ENCODE data around the gene SYT17.

SYT17 gene

GRCh38 chr16:19252904-19253303, 84.9 kb downstream of the SYT17 start:
- TF ChIP-seq ZFP3 (CRISPR knock-in tag; IDR thresholded peaks at IDR 0.05), result no peak
- TF ChIP-seq OSR1 (CRISPR knock-in tag; IDR thresholded peaks at IDR 0.05), result no peak
- no peak for TF ChIP-seq ZC3H10 (CRISPR knock-in tag; IDR thresholded peaks at IDR 0.05)
- TF ChIP-seq, protein P1, sequence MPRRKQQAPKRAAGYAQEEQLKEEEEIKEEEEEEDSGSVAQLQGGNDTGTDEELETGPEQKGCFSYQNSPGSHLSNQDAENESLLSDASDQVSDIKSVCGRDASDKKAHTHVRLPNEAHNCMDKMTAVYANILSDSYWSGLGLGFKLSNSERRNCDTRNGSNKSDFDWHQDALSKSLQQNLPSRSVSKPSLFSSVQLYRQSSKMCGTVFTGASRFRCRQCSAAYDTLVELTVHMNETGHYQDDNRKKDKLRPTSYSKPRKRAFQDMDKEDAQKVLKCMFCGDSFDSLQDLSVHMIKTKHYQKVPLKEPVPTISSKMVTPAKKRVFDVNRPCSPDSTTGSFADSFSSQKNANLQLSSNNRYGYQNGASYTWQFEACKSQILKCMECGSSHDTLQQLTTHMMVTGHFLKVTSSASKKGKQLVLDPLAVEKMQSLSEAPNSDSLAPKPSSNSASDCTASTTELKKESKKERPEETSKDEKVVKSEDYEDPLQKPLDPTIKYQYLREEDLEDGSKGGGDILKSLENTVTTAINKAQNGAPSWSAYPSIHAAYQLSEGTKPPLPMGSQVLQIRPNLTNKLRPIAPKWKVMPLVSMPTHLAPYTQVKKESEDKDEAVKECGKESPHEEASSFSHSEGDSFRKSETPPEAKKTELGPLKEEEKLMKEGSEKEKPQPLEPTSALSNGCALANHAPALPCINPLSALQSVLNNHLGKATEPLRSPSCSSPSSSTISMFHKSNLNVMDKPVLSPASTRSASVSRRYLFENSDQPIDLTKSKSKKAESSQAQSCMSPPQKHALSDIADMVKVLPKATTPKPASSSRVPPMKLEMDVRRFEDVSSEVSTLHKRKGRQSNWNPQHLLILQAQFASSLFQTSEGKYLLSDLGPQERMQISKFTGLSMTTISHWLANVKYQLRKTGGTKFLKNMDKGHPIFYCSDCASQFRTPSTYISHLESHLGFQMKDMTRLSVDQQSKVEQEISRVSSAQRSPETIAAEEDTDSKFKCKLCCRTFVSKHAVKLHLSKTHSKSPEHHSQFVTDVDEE (CRISPR knock-in tag; IDR thresholded peaks at IDR 0.05), result no peak
- TF ChIP-seq ZNF70 (CRISPR knock-in tag; IDR thresholded peaks at IDR 0.05), result no peak
- no peak for TF ChIP-seq ZNF565 (CRISPR knock-in tag; conservative IDR thresholded peaks at IDR 0.05; ENCODE audit: low read depth)
- TF ChIP-seq BACH2 (CRISPR knock-in tag; IDR thresholded peaks at IDR 0.05; ENCODE audit: borderline replicate concordance), result no peak
- no peak for TF ChIP-seq PPARA (CRISPR knock-in tag; IDR thresholded peaks at IDR 0.05; ENCODE audit: borderline replicate concordance)
- TF ChIP-seq RARB (CRISPR knock-in tag; IDR thresholded peaks at IDR 0.05), result no peak
- TF ChIP-seq, protein P2, sequence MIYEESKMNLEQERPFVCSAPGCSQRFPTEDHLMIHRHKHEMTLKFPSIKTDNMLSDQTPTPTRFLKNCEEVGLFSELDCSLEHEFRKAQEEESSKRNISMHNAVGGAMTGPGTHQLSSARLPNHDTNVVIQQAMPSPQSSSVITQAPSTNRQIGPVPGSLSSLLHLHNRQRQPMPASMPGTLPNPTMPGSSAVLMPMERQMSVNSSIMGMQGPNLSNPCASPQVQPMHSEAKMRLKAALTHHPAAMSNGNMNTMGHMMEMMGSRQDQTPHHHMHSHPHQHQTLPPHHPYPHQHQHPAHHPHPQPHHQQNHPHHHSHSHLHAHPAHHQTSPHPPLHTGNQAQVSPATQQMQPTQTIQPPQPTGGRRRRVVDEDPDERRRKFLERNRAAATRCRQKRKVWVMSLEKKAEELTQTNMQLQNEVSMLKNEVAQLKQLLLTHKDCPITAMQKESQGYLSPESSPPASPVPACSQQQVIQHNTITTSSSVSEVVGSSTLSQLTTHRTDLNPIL (CRISPR knock-in tag; IDR thresholded peaks at IDR 0.05; ENCODE audit: low read depth), result no peak
- TF ChIP-seq, protein P3, sequence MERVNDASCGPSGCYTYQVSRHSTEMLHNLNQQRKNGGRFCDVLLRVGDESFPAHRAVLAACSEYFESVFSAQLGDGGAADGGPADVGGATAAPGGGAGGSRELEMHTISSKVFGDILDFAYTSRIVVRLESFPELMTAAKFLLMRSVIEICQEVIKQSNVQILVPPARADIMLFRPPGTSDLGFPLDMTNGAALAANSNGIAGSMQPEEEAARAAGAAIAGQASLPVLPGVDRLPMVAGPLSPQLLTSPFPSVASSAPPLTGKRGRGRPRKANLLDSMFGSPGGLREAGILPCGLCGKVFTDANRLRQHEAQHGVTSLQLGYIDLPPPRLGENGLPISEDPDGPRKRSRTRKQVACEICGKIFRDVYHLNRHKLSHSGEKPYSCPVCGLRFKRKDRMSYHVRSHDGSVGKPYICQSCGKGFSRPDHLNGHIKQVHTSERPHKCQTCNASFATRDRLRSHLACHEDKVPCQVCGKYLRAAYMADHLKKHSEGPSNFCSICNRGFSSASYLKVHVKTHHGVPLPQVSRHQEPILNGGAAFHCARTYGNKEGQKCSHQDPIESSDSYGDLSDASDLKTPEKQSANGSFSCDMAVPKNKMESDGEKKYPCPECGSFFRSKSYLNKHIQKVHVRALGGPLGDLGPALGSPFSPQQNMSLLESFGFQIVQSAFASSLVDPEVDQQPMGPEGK (CRISPR knock-in tag; IDR thresholded peaks at IDR 0.05; ENCODE audit: borderline replicate concordance), result no peak
- TF ChIP-seq ARNTL (CRISPR knock-in tag; IDR thresholded peaks at IDR 0.05; ENCODE audit: borderline replicate concordance, low read depth), result no peak
- TF ChIP-seq ZNF8 (CRISPR knock-in tag; IDR thresholded peaks at IDR 0.05), result no peak
- TF ChIP-seq, protein P4, sequence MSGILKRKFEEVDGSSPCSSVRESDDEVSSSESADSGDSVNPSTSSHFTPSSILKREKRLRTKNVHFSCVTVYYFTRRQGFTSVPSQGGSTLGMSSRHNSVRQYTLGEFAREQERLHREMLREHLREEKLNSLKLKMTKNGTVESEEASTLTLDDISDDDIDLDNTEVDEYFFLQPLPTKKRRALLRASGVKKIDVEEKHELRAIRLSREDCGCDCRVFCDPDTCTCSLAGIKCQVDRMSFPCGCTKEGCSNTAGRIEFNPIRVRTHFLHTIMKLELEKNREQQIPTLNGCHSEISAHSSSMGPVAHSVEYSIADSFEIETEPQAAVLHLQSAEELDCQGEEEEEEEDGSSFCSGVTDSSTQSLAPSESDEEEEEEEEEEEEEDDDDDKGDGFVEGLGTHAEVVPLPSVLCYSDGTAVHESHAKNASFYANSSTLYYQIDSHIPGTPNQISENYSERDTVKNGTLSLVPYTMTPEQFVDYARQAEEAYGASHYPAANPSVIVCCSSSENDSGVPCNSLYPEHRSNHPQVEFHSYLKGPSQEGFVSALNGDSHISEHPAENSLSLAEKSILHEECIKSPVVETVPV (CRISPR knock-in tag; IDR thresholded peaks at IDR 0.05), result no peak
- TF ChIP-seq TOX (CRISPR knock-in tag; IDR thresholded peaks at IDR 0.05; ENCODE audit: borderline replicate concordance), result no peak
- no peak for TF ChIP-seq GLIS3 (CRISPR knock-in tag; IDR thresholded peaks at IDR 0.05)
- no peak for TF ChIP-seq ISL1 (CRISPR knock-in tag; IDR thresholded peaks at IDR 0.05)
- no peak for TF ChIP-seq ESRRG (CRISPR knock-in tag; IDR thresholded peaks at IDR 0.05)
- TF ChIP-seq SNAI2 (CRISPR knock-in tag; IDR thresholded peaks at IDR 0.05), result no peak
- no peak for TF ChIP-seq ZFP30 (CRISPR knock-in tag; IDR thresholded peaks at IDR 0.05)
- ATAC-seq, result no peak

DNA sequence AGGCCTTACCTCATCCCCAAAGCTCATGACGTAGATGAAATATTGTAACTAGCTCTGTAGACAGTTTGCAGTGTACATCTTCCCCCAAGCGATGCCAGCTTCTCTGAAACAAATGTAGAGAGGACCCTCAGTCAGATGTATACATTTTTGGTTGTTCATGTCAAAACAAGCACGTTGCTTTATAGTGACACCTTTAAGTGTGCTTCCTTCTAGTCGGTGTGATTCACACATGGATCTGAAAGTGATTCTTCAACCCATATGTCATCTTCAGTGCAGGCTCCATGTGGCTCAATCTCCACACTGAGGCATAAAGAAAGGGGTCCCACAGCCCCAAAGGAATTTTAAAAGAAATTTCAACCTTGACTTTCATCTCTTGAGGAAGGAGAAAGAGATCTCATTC, 86.6 kb downstream of the SYT17 start:
- ATAC-seq, result no peak

DNA sequence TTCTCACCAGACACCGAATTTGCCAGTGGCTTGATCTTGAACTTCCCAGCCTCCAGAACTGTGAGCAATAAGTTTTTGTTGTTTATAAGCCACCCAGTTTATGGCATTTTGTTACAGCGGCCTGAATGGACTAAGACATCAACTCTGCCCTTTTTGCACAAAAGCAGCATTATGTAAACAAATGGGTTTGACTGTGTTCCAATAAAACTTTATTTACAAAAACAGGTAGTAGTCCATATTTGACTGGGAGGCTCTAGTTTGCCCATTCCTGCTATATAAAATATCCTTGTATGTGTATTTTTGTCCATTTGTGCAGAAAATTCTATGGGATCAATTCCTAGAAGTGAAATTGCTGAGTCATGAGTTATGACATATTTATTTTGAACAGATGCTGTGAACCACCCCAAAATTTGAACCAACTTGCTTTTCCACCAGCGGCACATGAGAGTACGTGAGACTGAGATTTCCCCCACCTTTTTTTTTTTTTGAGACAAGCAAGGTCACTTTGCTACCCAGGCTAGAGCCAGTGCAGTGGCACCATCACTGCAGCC, 96.2 kb downstream of the SYT17 start:
- no peak for TF ChIP-seq ZC3H10 (CRISPR knock-in tag; IDR thresholded peaks at IDR 0.05)
- no peak for TF ChIP-seq PPARA (CRISPR knock-in tag; IDR thresholded peaks at IDR 0.05; ENCODE audit: borderline replicate concordance)
- no peak for TF ChIP-seq ZNF565 (CRISPR knock-in tag; conservative IDR thresholded peaks at IDR 0.05; ENCODE audit: low read depth)
- TF ChIP-seq, protein P2 (CRISPR knock-in tag; IDR thresholded peaks at IDR 0.05; ENCODE audit: low read depth), result no peak
- no peak for TF ChIP-seq ZFP3 (CRISPR knock-in tag; IDR thresholded peaks at IDR 0.05)
- no peak for TF ChIP-seq ESRRG (CRISPR knock-in tag; IDR thresholded peaks at IDR 0.05)
- no peak for TF ChIP-seq ARNTL (CRISPR knock-in tag; IDR thresholded peaks at IDR 0.05; ENCODE audit: borderline replicate concordance, low read depth)
- TF ChIP-seq, protein P4 (CRISPR knock-in tag; IDR thresholded peaks at IDR 0.05), result no peak
- no peak for TF ChIP-seq ZFP30 (CRISPR knock-in tag; IDR thresholded peaks at IDR 0.05)
- TF ChIP-seq CSDC2 (CRISPR knock-in tag; IDR thresholded peaks at IDR 0.05), result no peak
- no peak for TF ChIP-seq TOX (CRISPR knock-in tag; IDR thresholded peaks at IDR 0.05; ENCODE audit: borderline replicate concordance)
- TF ChIP-seq ZNF8 (CRISPR knock-in tag; IDR thresholded peaks at IDR 0.05), result no peak
- TF ChIP-seq, protein P1 (CRISPR knock-in tag; IDR thresholded peaks at IDR 0.05), result no peak
- TF ChIP-seq ISL1 (CRISPR knock-in tag; IDR thresholded peaks at IDR 0.05), result no peak
- ATAC-seq, result no peak

More for the DNA sequence above, 86.6 kb downstream of the SYT17 start:
- TF ChIP-seq RARB (CRISPR knock-in tag; IDR thresholded peaks at IDR 0.05) (no peak), TOX (CRISPR knock-in tag; IDR thresholded peaks at IDR 0.05; ENCODE audit: borderline replicate concordance) (no peak), ESRRG (CRISPR knock-in tag; IDR thresholded peaks at IDR 0.05) (no peak), TCF4 (CRISPR knock-in tag; IDR thresholded peaks at IDR 0.05; ENCODE audit: borderline replicate concordance) (no peak)
